Mammary epithelial cell (primary cell): ENCODE data around the gene UFC1.

Experiments
- EZH2 ChIP-seq: IDR thresholded peaks from 2 replicates; pipeline ENCODE4 v1.6.1; 2012; ENCODE audit warnings: low read length, inconsistent platforms, borderline replicate concordance
- TF ChIP-seq, protein P1 (sequence below), 2 donors: IDR thresholded peaks in 1 of 2; conservative IDR thresholded peaks in 1 of 2; 2 replicates each; pipeline ENCODE4 v1.5.1; 2011 to 2012; ENCODE audit warnings: inconsistent platforms in 2 of 2, low read length in 2 of 2, mild to moderate bottlenecking in 2 of 2, control low read depth in 1 of 2, low read depth in 1 of 2; ENCODE audit not compliant: insufficient read depth in 1 of 2; ENCODE audit errors: extremely low read depth in 1 of 2

DNA sequence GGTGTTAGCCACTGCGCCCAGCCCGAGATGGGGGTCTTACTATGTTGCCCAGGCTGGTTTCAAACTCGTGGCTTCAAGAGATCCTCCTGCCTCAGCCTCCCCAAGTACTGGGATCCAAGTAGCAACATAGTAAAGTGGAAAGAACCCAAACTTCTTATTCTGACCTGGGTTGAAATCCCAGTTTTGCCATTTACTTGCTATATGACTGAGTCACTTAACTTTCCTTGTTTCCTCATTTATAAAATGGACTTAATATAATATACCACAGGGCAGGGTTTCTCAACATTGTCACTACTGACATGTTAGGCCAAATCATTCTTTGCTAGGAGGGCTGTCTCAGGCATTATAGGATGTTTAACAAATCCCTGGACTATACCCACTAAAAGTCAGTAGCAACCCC, 42.7 kb upstream of the UFC1 start:
- TF ChIP-seq, protein P1, sequence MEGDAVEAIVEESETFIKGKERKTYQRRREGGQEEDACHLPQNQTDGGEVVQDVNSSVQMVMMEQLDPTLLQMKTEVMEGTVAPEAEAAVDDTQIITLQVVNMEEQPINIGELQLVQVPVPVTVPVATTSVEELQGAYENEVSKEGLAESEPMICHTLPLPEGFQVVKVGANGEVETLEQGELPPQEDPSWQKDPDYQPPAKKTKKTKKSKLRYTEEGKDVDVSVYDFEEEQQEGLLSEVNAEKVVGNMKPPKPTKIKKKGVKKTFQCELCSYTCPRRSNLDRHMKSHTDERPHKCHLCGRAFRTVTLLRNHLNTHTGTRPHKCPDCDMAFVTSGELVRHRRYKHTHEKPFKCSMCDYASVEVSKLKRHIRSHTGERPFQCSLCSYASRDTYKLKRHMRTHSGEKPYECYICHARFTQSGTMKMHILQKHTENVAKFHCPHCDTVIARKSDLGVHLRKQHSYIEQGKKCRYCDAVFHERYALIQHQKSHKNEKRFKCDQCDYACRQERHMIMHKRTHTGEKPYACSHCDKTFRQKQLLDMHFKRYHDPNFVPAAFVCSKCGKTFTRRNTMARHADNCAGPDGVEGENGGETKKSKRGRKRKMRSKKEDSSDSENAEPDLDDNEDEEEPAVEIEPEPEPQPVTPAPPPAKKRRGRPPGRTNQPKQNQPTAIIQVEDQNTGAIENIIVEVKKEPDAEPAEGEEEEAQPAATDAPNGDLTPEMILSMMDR (conservative IDR thresholded peaks at IDR 0.05 in 1 of 2, IDR thresholded peaks at IDR 0.05 in 1 of 2; ENCODE audit: extremely low read depth in 1 of 2, insufficient read depth in 1 of 2, low read depth in 1 of 2, low read length in 2 of 2), result no peak
- TF ChIP-seq EZH2, result no peak
